Liver (tissue), 9 donors: ENCODE measurements around the gene LIMS1. TPM values are rescaled to one million over a fixed set of nuclear protein-coding genes. Genes with fewer than 3 reads are reported as not detected.
"Not testable (repeated sequence)": the region's sequence is repeated elsewhere in the genome, so short reads cannot be mapped to it uniquely, and the experiment has no call there.

Source experiments
- DNase-seq: peaks from one replicate; pipeline ENCODE4 v3.0.0-alpha.2; 2017; ENCODE audit warnings: low spot score
- H3K27ac ChIP-seq, 2 donors: one replicate each; pipeline ENCODE4 v1.7.0; 2013; ENCODE audit warnings: inconsistent platforms in 2 of 2, low read length in 2 of 2, control low read depth in 1 of 2, low read depth in 1 of 2, mild to moderate bottlenecking in 1 of 2
- H3K27me3 ChIP-seq, 4 donors: one replicate each; pipeline versions ENCODE4 v1.6.1 to v1.7.0; 2013; ENCODE audit warnings: low read length in 3 of 4, inconsistent platforms in 1 of 4, mild to moderate bottlenecking in 1 of 4, moderate library complexity in 1 of 4; ENCODE audit not compliant: control insufficient read depth in 4 of 4, insufficient read depth in 4 of 4
- H3K36me3 ChIP-seq, 4 donors: one replicate each; pipeline versions ENCODE4 v1.6.1 to v1.7.0; 2013; ENCODE audit warnings: low read length in 3 of 4, mild to moderate bottlenecking in 3 of 4, low read depth in 1 of 4, moderate library complexity in 1 of 4; ENCODE audit not compliant: control insufficient read depth in 4 of 4, insufficient read depth in 3 of 4
- H3K4me1 ChIP-seq, 4 donors: one replicate each; pipeline versions ENCODE4 v1.6.1 to v1.7.0; 2013; ENCODE audit warnings: low read length in 3 of 4, mild to moderate bottlenecking in 3 of 4, moderate library complexity in 1 of 4; ENCODE audit not compliant: control insufficient read depth in 4 of 4, insufficient read depth in 4 of 4
- H3K4me3 ChIP-seq, 3 donors: one replicate each; pipeline versions ENCODE4 v1.6.1 to v1.7.0; 2013; ENCODE audit warnings: low read length in 3 of 3, control low read depth in 1 of 3, low read depth in 1 of 3, mild to moderate bottlenecking in 1 of 3
- H3K9ac ChIP-seq, 2 donors: one replicate each; pipeline ENCODE4 v1.7.0; 2013; ENCODE audit warnings: low read length in 2 of 2, mild to moderate bottlenecking in 2 of 2, moderate library complexity in 2 of 2, control low read depth in 1 of 2, low read depth in 1 of 2
- H3K9me3 ChIP-seq, 4 donors: one replicate each; pipeline versions ENCODE4 v1.6.1 to v1.7.0; 2013; ENCODE audit warnings: low read length in 3 of 4; ENCODE audit not compliant: control insufficient read depth in 4 of 4
- ATF3 ChIP-seq: IDR thresholded peaks from 2 replicates; pipeline ENCODE4 v1.6.1; 2016; ENCODE audit warnings: antibody characterized with exemption
- CTCF ChIP-seq: fragments of 150-350 bp; IDR thresholded peaks from 2 replicates; pipeline ENCODE4 v1.5.1; 2017; ENCODE audit warnings: improper control_type of control experiment, low read depth, low read length; ENCODE audit not compliant: missing input control
- EGR1 ChIP-seq, 2 donors: IDR thresholded peaks; 2 replicates each; pipeline ENCODE4 v1.6.1; 2016 to 2018; ENCODE audit warnings: antibody characterized with exemption in 2 of 2, low read depth in 2 of 2
- FOXA1 ChIP-seq: IDR thresholded peaks from 2 replicates; pipeline ENCODE4 v1.6.1; 2016; ENCODE audit warnings: antibody characterized with exemption
- FOXA2 ChIP-seq: IDR thresholded peaks from 2 replicates; pipeline ENCODE4 v1.6.1; 2016; ENCODE audit warnings: antibody characterized with exemption
- GABPA ChIP-seq, 2 donors: IDR thresholded peaks in 1 of 2; conservative IDR thresholded peaks in 1 of 2; 2 replicates each; pipeline ENCODE4 v1.6.1; 2016; ENCODE audit warnings: antibody characterized with exemption in 2 of 2, mild to moderate bottlenecking in 1 of 2, moderate library complexity in 1 of 2
- HNF4A ChIP-seq, 2 donors: conservative IDR thresholded peaks; 2 replicates each; pipeline ENCODE4 v1.6.1; 2016; ENCODE audit warnings: antibody characterized with exemption in 2 of 2, mild to moderate bottlenecking in 2 of 2
- JUND ChIP-seq, 2 donors: IDR thresholded peaks; 2 replicates each; pipeline ENCODE4 v1.6.1; 2016; ENCODE audit warnings: antibody characterized with exemption in 2 of 2
- RAD21 ChIP-seq, 2 donors: IDR thresholded peaks; 2 replicates each; pipeline ENCODE4 v1.6.1; 2016; ENCODE audit warnings: antibody characterized with exemption in 2 of 2, mild to moderate bottlenecking in 2 of 2
- REST ChIP-seq: IDR thresholded peaks from 2 replicates; pipeline ENCODE4 v1.6.1; 2016; ENCODE audit warnings: antibody characterized with exemption, mild to moderate bottlenecking
- RXRA ChIP-seq, 2 donors: IDR thresholded peaks; 2 replicates each; pipeline ENCODE4 v1.6.1; 2017 to 2018; ENCODE audit warnings: antibody characterized with exemption in 2 of 2, mild to moderate bottlenecking in 1 of 2
- SP1 ChIP-seq: IDR thresholded peaks from 2 replicates; pipeline ENCODE4 v1.6.1; 2018; ENCODE audit warnings: antibody characterized with exemption, mild to moderate bottlenecking
- TAF1 ChIP-seq: conservative IDR thresholded peaks from 2 replicates; pipeline ENCODE4 v1.6.1; 2016; ENCODE audit warnings: antibody characterized with exemption, mild to moderate bottlenecking
- WGBS: extraction: QIAGEN DNeasy Blood & Tissue Kit; methylation state at CpG from one replicate; pipeline ENCODE4 v1.1.7; 2013; 5-methylcytosine and 5-hydroxymethylcytosine counted together
- polyA plus RNA-seq, 2 donors: library from polyadenylated mRNA; stranded (reverse) in 1 of 2; unstranded in 1 of 2; fragments of 200-250 nt in 1 of 2; fragments of >200 nt in 1 of 2; fragmentation: Nextera tagmentation in 1 of 2; extraction: Ambion mirVana in 1 of 2; gene quantifications; one replicate each; pipeline versions ENCODE4 v1.2.1 to v1.2.3, GENCODE V29; 2013 to 2015
- total RNA-seq, 2 donors: library from RNA; depleted of rRNA; stranded (reverse); fragments of >200 nt; gene quantifications; one replicate each; pipeline ENCODE4 v1.2.3, GENCODE V29; 2014
- TF ChIP-seq, protein P1 (sequence below): IDR thresholded peaks from 2 replicates; pipeline ENCODE4 v1.6.1; 2016; ENCODE audit warnings: antibody characterized with exemption
- TF ChIP-seq, protein P2 (sequence below): IDR thresholded peaks from 2 replicates; pipeline ENCODE4 v1.6.1; 2016; ENCODE audit warnings: antibody characterized with exemption
- donor health status: healthy.
- donor health status: healthy.
- donor health status: healthy.
- donor health status: healthy.
- donor health status: healthy.

The LIMS1 gene
- total and polyA plus RNA-seq, 4 donors: 10.2 to 37.1 (median 22.1) TPM

GRCh38 chr2:108707300-108707699 lies 173.0 kb downstream of the LIMS1 start:
- no peak overlapping the region for H3K4me3 ChIP-seq
- H3K27me3 ChIP-seq: no peaks in the 10 kb centered on the region
- H3K9ac ChIP-seq: no peak overlapping the region
- no peaks in the 10 kb centered on the region for H3K36me3 ChIP-seq
- no peak for DNase-seq
- H3K27ac ChIP-seq: no peak overlapping the region
- no peaks in the 10 kb centered on the region for H3K4me1 ChIP-seq
- TF ChIP-seq EGR1 (IDR thresholded peaks at IDR 0.05; ENCODE audit: low read depth in 2 of 2): no peak
- TF ChIP-seq CTCF: no peak
- TF ChIP-seq RXRA (IDR thresholded peaks at IDR 0.05): no peak
- no peak for TF ChIP-seq HNF4A (conservative IDR thresholded peaks at IDR 0.05)
- no peak for TF ChIP-seq JUND (IDR thresholded peaks at IDR 0.05)
- TF ChIP-seq TAF1: no peak
- no peak for TF ChIP-seq GABPA (IDR thresholded peaks at IDR 0.05 in 1 of 2, conservative IDR thresholded peaks at IDR 0.05 in 1 of 2)
- no peaks in the 10 kb centered on the region for H3K9me3 ChIP-seq

GRCh38 chr2:108716971-108717370 lies 182.7 kb downstream of the LIMS1 start:
- not testable (repeated sequence) for H3K27me3 ChIP-seq, H3K27ac ChIP-seq, H3K36me3 ChIP-seq, H3K9ac ChIP-seq, DNase-seq, H3K4me3 ChIP-seq, H3K4me1 ChIP-seq, H3K9me3 ChIP-seq
- 71% methylated on average over 6 of the region's 6 CpGs for WGBS

DNA sequence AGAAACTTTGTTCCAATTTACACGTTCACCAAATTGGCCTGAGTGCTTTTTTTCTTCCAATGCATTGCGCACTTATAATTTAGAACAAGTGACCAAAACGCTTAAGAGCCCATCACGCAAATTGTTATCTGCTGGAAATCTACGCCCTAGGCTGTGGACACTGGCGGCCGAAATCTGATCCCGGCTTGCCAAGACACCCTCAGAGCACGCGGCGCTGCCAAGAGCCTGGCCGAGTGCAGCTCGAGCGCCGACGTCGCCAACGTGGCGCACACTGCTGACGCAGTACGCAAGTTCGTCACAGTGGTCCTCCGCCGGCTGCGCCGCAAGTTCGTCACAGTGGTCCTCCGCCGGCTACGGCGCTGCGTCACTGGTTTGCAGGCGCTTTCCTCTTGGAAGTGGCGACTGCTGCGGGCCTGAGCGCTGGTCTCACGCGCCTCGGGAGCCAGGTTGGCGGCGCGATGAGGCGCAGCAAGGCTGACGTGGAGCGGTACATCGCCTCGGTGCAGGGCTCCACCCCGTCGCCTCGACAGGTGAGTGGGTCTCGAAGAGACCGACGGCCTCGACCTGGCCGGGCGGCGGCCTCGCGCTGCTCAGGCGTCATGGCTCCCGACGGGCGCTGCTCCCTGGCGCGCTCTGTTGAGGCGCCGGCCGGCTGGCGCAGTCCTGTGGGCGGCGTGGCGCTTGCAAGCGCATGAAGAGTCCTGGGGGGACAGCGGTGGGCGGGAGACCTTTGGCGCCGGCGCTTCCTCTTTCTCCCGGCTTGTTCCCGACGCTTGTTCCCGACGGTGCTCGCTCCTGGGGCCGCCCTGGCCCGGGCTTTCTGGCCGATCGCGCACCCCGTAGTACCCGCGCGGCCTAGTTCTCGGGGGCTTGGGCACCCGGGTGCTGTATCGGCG lies 185.1 kb downstream of the LIMS1 start, which contains the start of gene RANBP2:
Gene RANBP2 (plus strand): TSS at position 334 of the 896 bp plus-strand sequence. CDS start 125 bp downstream, at position 459.
- no peaks in the 10 kb centered on the region for H3K9me3 ChIP-seq
- peak within 1 kb of the TSS; percentile 66 to 86 (median 72) for H3K4me3 ChIP-seq
- peak; percentile 92 for DNase-seq
- H3K4me1 ChIP-seq: peaks cover 0 to 6% (median 3%) of the 10 kb centered on the region in 4 donors
- H3K27ac ChIP-seq: peak within 1 kb of the TSS; percentile 88 to 95
- peak within 1 kb of the TSS; percentile 86 to 94 for H3K9ac ChIP-seq
- no peaks in the 10 kb centered on the region for H3K36me3 ChIP-seq
- no peaks in the 10 kb centered on the region for H3K27me3 ChIP-seq
- under 1% methylated on average over 97 of the region's 97 CpGs for WGBS
- TF ChIP-seq CTCF (no peak), ATF3 (no peak), FOXA2 (no peak), JUND (IDR thresholded peaks at IDR 0.05) (peak in 1 of 2 donors; percentile 13), FOXA1 (peak; percentile 22), HNF4A (conservative IDR thresholded peaks at IDR 0.05) (peak in 1 of 2 donors; percentile 33), REST (peak; percentile 80), RAD21 (IDR thresholded peaks at IDR 0.05) (peak in 1 of 2 donors; percentile 25), GABPA (IDR thresholded peaks at IDR 0.05 in 1 of 2, conservative IDR thresholded peaks at IDR 0.05 in 1 of 2) (peak in 1 of 2 donors; percentile 48), EGR1 (IDR thresholded peaks at IDR 0.05; ENCODE audit: low read depth in 2 of 2) (peak in 1 of 2 donors; percentile 52), SP1 (peak; percentile 75)
- TF ChIP-seq, protein P1, sequence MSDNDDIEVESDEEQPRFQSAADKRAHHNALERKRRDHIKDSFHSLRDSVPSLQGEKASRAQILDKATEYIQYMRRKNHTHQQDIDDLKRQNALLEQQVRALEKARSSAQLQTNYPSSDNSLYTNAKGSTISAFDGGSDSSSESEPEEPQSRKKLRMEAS: peak; percentile 96
- TF ChIP-seq, protein P2, sequence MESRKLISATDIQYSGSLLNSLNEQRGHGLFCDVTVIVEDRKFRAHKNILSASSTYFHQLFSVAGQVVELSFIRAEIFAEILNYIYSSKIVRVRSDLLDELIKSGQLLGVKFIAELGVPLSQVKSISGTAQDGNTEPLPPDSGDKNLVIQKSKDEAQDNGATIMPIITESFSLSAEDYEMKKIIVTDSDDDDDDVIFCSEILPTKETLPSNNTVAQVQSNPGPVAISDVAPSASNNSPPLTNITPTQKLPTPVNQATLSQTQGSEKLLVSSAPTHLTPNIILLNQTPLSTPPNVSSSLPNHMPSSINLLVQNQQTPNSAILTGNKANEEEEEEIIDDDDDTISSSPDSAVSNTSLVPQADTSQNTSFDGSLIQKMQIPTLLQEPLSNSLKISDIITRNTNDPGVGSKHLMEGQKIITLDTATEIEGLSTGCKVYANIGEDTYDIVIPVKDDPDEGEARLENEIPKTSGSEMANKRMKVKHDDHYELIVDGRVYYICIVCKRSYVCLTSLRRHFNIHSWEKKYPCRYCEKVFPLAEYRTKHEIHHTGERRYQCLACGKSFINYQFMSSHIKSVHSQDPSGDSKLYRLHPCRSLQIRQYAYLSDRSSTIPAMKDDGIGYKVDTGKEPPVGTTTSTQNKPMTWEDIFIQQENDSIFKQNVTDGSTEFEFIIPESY: no peak
